C4-2B (cell line): ENCODE measurements around the gene JADE1.

Experiments
- H3K27ac ChIP-seq: fragments of 450-650 bp; 2 replicates; pipeline ENCODE4 v1.5.1; 2017
- ZFX ChIP-seq: fragments of 450-650 bp; IDR thresholded peaks from 2 replicates; pipeline ENCODE4 v1.6.1; 2017
- TF ChIP-seq, protein P1 (sequence below): fragments of 450-650 bp; conservative IDR thresholded peaks from 2 replicates; pipeline ENCODE4 v1.5.1; 2017; ENCODE audit warnings: mild to moderate bottlenecking

JADE1 gene

DNA sequence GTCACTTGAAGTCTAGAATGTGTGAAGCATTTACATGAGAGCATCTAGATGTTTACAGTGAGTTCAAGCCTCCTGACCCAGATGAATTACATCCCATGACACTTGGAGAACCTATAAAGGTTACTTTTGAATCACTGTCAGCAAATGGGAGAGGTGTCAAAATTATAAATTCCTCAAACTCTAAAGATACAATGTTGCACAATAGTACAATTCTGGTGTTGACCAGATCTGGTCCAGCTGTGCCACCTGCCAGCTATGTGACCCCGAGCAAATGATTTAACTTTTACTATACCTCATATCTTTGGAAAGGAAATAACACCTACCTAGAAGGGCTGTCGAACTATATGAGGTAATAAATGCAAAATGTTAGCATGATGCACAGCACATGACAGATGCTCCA, 69.8 kb downstream of the JADE1 start:
- no peak for TF ChIP-seq ZFX
- no peak overlapping the region for H3K27ac ChIP-seq

DNA sequence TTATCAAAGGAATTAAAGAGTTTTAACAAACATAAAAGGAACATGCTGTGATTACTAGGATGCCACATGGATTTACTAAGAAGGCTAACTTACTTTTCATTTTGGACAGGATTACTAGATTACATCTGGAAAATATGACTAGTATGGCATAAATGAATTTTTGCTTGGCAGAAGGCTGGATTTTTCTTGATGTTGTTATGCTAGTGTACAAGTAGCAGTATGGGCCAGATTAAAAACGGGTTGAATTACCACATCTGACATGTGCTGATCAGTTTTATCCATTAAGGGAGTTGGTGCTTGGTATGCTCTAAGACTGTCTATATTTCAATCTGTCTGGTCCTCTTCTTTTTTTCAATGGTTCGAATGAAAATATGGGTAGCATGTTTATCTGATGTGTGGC, 70.5 kb downstream of the JADE1 start:
- TF ChIP-seq, protein P1, sequence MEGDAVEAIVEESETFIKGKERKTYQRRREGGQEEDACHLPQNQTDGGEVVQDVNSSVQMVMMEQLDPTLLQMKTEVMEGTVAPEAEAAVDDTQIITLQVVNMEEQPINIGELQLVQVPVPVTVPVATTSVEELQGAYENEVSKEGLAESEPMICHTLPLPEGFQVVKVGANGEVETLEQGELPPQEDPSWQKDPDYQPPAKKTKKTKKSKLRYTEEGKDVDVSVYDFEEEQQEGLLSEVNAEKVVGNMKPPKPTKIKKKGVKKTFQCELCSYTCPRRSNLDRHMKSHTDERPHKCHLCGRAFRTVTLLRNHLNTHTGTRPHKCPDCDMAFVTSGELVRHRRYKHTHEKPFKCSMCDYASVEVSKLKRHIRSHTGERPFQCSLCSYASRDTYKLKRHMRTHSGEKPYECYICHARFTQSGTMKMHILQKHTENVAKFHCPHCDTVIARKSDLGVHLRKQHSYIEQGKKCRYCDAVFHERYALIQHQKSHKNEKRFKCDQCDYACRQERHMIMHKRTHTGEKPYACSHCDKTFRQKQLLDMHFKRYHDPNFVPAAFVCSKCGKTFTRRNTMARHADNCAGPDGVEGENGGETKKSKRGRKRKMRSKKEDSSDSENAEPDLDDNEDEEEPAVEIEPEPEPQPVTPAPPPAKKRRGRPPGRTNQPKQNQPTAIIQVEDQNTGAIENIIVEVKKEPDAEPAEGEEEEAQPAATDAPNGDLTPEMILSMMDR = no peak
- no peak for TF ChIP-seq ZFX

DNA sequence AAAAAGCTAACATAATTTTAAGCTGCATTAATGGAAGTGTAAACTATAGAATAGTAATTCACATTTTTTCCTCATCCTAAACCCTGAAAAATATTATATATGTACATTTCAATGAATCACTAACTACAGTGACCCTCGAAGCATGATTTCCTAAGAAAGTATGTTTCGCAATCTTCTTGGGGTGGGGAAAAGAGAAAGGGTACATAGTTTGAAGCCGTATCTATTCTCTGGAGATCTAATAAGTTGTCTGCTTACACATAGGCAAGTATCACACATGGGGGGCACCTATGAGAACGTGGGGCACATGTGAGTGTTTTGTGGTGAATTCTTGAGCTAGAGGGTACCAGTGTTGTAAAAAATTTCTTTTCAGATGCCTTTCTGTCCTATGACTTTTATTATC, 71.2 kb downstream of the JADE1 start:
- no peak overlapping the region for H3K27ac ChIP-seq
- TF ChIP-seq ZFX = no peak
- TF ChIP-seq, protein P1 = no peak

More for the DNA sequence above, 70.5 kb downstream of the JADE1 start:
- H3K27ac ChIP-seq = no peak overlapping the region

DNA sequence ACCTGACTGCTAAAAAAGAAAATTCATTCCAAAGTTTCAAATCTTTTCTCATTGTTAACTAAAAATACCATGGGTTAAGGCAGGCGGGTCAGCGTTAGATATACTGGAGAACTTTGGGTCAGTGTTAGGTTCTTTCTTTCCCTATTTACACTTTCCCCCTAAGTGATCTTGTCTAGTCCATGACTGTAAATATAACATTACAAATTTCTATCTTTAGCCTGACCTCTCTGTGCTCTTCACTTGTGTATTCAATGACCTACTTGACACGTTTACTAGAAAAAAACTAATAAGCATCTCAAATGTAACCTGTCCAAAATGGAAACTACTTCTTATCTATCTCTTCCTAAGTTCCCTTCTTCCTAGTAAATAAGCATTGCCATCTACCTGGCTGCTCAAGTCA, 95.3 kb downstream of the JADE1 start:
- H3K27ac ChIP-seq = no peak overlapping the region
- TF ChIP-seq, protein P1 = no peak
- TF ChIP-seq ZFX = no peak

DNA sequence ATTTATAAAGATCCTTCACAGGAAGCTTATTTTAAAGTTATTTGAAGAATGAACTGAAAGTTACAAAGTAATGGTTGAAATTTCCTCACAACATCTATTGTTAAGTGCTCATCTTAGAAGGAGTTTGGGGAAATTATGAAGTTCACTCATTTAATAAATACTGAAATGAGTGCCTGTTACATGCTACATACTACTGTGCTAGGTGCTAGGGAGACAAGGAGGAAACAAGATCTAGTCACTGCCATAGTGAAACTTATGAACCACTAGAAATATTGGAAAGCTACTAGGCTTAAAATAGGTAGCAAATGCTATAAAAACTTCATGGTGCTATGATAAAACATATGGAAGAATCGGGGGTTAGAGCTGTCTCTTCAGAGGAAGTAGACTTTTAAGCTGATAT, 97.1 kb downstream of the JADE1 start:
- no peak overlapping the region for H3K27ac ChIP-seq
- TF ChIP-seq, protein P1 = no peak
- TF ChIP-seq ZFX = no peak

DNA sequence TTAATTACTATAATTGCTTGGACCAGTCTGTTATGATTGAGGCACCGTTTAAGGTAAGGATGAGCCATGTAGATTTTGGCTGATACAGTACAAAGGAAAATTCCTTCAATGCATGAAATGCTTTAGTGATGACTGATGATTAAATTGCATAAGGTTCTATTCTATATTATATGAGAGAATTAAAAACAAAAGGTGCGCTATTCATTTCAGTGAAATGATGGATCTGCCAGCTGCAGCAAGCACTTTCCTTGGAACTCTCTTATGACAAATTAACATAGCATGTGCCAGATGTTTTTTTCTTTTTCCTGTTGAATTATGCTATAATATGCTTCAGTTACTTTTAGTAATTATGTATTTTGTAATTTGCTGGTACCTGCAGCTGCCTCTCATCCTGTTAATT, 98.5 kb downstream of the JADE1 start:
- no peak for TF ChIP-seq ZFX
- TF ChIP-seq, protein P1 = no peak
- H3K27ac ChIP-seq = no peak overlapping the region

DNA sequence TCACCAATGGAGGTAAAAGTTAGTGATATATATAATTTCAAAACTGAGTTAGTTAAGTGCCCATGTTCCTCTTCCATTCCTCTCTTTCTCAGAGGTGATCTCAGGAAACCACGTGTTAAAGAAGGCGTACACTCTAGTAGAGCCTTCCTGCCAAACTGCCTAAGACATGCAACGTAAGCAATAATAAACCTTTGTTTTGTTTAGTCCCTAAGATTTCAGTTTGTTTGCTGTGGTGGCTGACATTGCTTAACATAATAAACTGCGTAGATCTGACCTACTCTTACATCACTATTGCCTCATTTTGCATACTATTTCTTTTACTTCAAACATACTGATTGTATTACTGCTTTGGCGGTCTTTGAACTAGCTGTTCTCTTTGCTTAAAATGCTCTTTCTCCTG, 99.2 kb downstream of the JADE1 start:
- H3K27ac ChIP-seq = no peak overlapping the region
- TF ChIP-seq, protein P1 = no peak
- TF ChIP-seq ZFX = no peak

DNA sequence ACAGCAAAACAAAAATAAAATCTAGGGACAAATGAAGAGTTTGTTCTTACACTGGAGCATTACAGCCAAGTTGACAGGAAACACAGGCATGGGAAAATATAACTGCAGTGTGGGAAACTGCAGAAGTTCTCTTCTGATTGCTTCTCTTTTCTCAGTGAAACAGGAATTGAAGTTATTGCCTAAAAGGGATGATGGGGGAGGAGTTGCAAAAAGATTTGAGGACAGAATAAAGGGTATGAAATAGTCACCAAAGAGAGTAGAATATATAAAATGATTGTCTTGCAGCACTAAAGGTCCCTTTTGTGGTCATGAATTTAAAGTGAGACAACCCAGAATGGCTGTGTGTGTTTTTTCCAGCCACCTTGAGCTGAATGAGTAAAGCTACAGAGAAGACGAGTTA, 103.7 kb downstream of the JADE1 start:
- TF ChIP-seq ZFX = no peak
- TF ChIP-seq, protein P1 = no peak
- H3K27ac ChIP-seq = no peak overlapping the region
